ENCODE data around the gene IL1RAP. TPM values are rescaled to one million over a fixed set of nuclear protein-coding genes. Genes with fewer than 3 reads are reported as not detected.

Gene IL1RAP
- total RNA-seq, 1 donor from 2014 or later: 7.7 TPM

- no peak for TF ChIP-seq CTCF (conservative IDR thresholded peaks at IDR 0.05; ENCODE audit: low read depth, low read length)
Observed at GRCh38 chr3:190588570-190588969, 74.7 kb downstream of the IL1RAP start.

DNA sequence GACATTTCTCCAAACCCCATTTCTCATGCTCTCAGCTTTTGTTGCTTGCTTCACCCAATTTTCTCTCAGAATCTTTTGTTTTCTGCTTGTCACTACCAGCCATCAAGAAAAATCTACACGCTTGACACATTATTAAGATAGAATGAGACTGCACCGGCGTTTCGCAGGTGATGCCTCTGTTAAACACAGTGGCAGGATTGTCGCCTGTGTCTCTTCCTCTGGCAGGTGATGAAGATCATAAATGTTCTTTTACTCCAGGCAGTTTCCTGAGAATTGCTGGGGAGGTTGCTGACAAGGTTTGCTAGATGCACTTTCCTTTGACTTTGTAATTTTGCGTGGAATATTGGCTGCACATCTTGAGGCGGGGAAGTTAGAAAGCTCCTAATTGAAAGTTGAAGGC lies 75.4 kb downstream of the IL1RAP start:
- no peak for TF ChIP-seq CTCF (conservative IDR thresholded peaks at IDR 0.05; ENCODE audit: low read depth, low read length)
- DNase-seq (ENCODE audit: low read depth): no peak
- no peak overlapping the region for H3K4me3 ChIP-seq (ENCODE audit: low read depth, low read length)

More at GRCh38 chr3:190588570-190588969, 74.7 kb downstream of the IL1RAP start:
- no peak for DNase-seq (ENCODE audit: low read depth)
- H3K4me3 ChIP-seq (ENCODE audit: low read depth, low read length): no peak overlapping the region

GRCh38 chr3:190591080-190591479 lies 77.2 kb downstream of the IL1RAP start:
- no peak for TF ChIP-seq CTCF (conservative IDR thresholded peaks at IDR 0.05; ENCODE audit: low read depth, low read length)
- H3K4me3 ChIP-seq (ENCODE audit: low read depth, low read length): no peak overlapping the region
- DNase-seq (ENCODE audit: low read depth): no peak

GRCh38 chr3:190593075-190593474 lies 79.2 kb downstream of the IL1RAP start:
- DNase-seq (ENCODE audit: low read depth): no peak
- no peak overlapping the region for H3K4me3 ChIP-seq (ENCODE audit: low read depth, low read length)
- no peak for TF ChIP-seq CTCF (conservative IDR thresholded peaks at IDR 0.05; ENCODE audit: low read depth, low read length)

- no peak for TF ChIP-seq CTCF (conservative IDR thresholded peaks at IDR 0.05; ENCODE audit: low read depth, low read length)
- no peak for DNase-seq (ENCODE audit: low read depth)
Observed at GRCh38 chr3:190594171-190594570, 80.3 kb downstream of the IL1RAP start.

DNA sequence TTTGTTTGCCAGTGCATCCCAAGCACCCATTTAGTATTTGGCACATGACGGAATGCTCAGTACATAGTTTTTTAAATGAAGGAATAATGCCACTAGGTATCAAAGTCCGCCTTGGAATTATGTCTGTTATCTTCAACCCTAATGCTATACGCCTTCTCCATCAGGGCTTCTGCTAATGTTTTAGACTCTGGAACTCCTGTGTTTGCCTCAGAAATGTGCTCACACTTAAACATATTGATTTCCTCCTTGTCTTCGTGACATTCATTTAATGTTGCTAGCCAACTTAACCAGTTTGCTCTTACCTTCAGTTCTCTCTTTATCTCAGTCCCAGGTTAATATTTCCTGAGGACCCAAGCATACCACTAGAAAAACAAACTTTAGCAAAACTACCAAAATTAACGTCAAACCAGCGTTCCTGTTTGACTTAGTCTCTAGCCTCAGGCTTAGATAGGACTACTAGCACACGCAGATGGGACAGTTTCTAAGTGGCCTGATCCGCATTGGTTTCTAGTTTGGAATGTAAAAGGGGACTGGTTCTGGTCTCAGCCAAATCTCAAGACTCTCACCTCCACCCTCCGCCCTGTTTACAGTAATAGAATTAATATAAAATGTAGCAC lies 81.4 kb downstream of the IL1RAP start:
- TF ChIP-seq CTCF (conservative IDR thresholded peaks at IDR 0.05; ENCODE audit: low read depth, low read length): no peak
- H3K4me3 ChIP-seq (ENCODE audit: low read depth, low read length): no peak overlapping the region
- no peak for DNase-seq (ENCODE audit: low read depth)

More at GRCh38 chr3:190594171-190594570, 80.3 kb downstream of the IL1RAP start:
- H3K4me3 ChIP-seq (ENCODE audit: low read depth, low read length): no peak overlapping the region

GRCh38 chr3:190595807-190596206 lies 81.9 kb downstream of the IL1RAP start:
- no peak for TF ChIP-seq CTCF (conservative IDR thresholded peaks at IDR 0.05; ENCODE audit: low read depth, low read length)
- DNase-seq (ENCODE audit: low read depth): no peak
- no peak overlapping the region for H3K4me3 ChIP-seq (ENCODE audit: low read depth, low read length)

Measured in epithelial cell of proximal tubule (primary cell).